Tibial nerve (tissue), 4 donors: ENCODE results near the gene PRKCSH.

Experiments used
- CTCF ChIP-seq, 5 experiments: fragments of 200-600 bp in 3 of 5; fragments of 450-650 bp in 2 of 5; sonication (generic) in 3 of 5; IDR thresholded peaks; one replicate each; pipeline ENCODE4 v1.5.1; 2016 to 2019; ENCODE audit warnings: antibody characterized with exemption in 5 of 5, mild to moderate bottlenecking in 3 of 5, moderate library complexity in 2 of 5
- EP300 ChIP-seq, 2 donors: sonication (generic); formaldehyde crosslinking; IDR thresholded peaks; one replicate each; pipeline ENCODE4 v1.6.1; 2017; ENCODE audit warnings: antibody characterized with exemption in 2 of 2, mild to moderate bottlenecking in 1 of 2
- POLR2A ChIP-seq, 2 donors: fragments of 450-650 bp; IDR thresholded peaks; one replicate each; pipeline ENCODE4 v1.6.1; 2017; ENCODE audit warnings: antibody characterized with exemption in 2 of 2, mild to moderate bottlenecking in 2 of 2, moderate library complexity in 2 of 2

GRCh38 chr19:11456659-11457058, 21.2 kb downstream of the PRKCSH start:
- TF ChIP-seq POLR2A (IDR thresholded peaks at IDR 0.05) (no peak), CTCF (IDR thresholded peaks at IDR 0.05) (no peak), EP300 (IDR thresholded peaks at IDR 0.05) (no peak)
